GM19240 (cell line): ENCODE data around the gene PDGFA.

Experiments used
- DNase-seq: peaks from one replicate; pipeline ENCODE4 v3.0.0; 2011; ENCODE audit warnings: low spot score; ENCODE audit not compliant: insufficient read length

The PDGFA gene

GRCh38 chr7:537911-538634 is 18.4 kb upstream of the PDGFA start:
- DNase-seq: no peak

DNA sequence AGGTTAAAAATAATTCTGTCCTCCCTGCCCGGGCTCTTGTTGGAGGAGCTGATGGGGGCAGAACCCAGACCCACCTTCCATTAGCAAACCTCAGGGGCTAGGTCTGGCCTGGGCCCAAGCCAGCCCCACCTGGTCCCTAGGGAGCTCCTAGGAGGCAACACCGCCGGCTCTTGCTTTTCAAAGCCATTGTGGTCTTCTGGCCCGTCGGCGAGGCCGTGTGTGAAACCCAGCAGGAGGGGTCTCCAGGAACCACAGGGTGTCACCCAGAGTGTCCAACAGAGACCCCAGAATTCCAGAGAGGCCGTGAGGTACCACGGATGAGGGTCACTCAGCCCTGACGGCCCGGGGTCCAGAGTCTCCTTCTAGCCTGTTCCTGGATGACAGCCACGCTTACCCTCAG is 16.6 kb upstream of the PDGFA start:
- DNase-seq: no peak

DNA sequence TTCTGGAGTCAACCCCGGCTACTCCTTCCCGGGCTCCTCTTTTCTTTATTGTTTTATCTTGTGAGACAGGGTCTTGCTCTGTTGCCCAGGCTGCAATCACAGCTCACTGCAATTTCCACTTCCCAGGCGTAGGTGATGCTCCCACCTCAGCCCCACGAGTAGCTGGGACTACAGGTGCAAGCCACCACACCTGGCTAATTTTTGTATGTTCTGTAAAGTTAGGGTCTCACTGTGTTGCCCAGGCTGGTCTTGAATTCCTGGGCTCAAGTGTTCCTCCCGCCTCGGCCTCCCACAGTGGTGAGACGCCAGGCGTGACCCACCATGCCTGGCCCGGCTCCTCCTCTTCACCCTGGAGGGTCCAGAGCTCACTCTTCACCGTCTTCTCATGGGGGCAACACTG is 15.3 kb upstream of the PDGFA start:
- no peak for DNase-seq

DNA sequence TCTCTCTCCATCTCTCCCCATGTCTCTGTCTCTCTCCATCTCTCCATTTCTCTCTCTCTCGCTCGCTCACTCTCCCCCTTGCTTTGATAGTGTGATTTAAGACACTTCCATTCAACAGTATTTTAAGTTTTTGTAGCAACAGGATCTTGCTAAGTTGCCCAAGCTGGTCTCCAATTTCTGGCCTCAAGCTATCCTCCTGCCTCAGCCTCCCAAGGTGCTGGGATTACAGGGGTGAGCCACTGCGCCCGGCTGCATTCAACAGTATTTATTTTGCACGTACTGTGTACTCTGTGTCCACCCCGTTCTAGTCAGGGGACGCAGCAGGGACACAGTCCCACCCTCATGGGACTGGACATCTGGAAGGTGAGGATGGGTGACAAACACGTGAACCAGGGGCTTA is 14.4 kb upstream of the PDGFA start:
- DNase-seq: no peak

- no peak for DNase-seq
Measured at GRCh38 chr7:533266-533665, 13.6 kb upstream of the PDGFA start.

DNA sequence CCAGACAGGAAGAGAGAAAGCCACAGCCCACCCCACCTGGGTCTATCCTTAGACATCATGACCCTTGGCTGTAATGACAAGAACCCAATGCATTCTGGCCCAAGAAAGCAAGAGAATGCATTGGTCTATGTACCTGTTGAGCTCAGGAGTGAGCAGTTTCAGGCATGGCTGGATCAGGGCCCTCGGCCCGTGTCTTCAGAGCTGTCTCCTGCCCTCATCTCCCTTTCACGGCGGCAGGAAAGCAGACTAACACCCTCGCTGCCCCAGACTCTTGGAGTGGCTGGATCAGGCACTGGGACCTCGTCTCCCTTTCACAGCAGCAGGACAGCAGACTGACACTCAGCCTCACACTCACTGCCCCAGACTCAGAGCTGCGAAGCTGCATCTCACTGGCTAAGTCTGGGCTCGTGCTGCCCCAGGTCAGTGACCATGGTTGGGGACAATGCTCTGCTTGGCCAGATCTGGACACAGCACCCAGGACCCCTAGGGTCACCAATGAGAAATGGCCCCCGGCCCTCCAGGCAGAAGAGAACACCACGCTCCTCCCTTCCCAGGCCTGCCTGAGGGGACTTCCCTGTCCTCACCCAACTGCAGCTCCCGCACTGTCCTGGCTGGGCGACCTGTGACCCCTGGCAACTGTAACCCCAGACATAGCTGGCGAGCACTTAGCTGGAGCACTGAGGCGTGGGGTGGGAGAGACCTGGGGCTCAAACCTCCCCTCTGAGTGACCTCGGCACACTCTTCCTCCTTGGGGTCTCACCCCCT is 12.9 kb upstream of the PDGFA start:
- no peak for DNase-seq

DNA sequence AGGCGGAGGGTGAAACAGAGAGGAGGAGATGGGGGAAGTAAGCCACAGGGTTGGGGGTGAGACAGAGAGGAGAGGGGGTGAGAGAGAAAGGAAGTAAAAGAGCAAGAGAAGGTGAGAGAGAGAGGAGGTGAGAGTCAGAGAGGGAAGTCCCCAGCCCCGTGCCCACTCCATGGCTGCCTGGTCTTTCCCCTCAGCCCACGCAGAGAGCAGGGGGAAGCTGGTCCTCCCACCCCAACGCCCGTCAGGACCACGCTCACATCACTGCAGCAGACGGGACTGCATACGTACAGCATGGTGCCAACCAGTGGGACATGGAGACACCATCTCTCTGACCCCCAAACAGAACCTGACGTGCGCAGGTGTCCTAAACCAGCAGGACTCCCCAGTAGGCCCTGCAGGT is 12.1 kb upstream of the PDGFA start:
- DNase-seq: no peak

DNA sequence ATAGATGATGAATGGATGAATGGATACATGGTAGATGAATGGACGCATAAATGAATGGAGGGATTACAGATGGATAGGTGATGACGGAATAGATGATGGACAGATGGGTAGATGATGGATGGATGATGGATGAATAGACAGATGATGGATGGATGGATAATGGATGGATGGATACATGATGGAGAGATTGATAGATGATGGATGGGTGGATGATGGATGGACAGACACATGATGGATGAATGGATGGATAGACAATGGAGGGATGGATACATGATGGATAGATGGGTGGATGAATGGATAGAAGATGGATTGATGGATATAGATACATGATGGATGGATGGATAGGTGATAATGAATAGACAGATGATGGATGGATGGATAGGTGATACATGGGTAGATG is 8.8 kb upstream of the PDGFA start:
- DNase-seq: no peak

DNA sequence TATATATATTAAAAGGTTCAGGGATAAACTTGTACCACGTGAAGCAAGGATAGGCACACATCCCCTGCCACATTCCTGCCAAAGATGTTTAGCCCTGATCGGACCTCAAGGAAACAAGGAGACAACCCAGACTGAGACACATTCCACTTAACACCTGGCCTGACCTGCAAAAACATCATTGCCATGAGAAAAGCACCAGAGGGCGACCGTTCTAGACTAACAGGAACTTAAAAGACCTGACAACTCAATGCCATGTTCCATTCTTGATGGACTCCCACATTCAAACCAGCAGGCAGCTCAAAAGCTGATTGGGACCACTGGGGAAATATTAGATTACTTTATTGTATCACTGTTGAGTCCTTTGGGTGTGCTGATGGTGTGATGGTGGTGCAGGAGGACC is 8.1 kb upstream of the PDGFA start:
- DNase-seq: no peak

GRCh38 chr7:526460-527034 is 6.9 kb upstream of the PDGFA start:
- DNase-seq: no peak

- DNase-seq: no peak
Measured at GRCh38 chr7:525740-526139, 6.1 kb upstream of the PDGFA start.

- no peak for DNase-seq
Measured at GRCh38 chr7:524800-525199, 5.2 kb upstream of the PDGFA start.

GRCh38 chr7:523347-524336 is 4.0 kb upstream of the PDGFA start:
- DNase-seq: no peak

DNA sequence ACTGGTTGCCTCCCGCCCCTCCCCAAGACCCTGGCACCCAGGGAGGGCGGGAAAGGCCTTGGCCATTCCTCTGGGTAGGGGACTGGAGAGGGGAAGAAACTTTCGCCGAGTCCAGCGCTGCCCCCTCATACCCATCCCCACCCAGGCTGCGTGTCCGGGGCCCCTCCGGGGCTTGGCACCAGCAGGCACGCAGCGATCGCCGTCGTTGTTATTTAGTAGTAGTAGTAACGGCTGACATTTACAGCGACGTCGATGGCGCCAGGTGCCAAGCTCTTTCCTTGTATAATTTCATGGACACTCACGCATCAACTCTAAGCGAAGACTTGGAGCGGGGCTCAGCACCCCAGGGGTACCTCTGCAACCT is 3.3 kb upstream of the PDGFA start:
- DNase-seq: no peak

- no peak for DNase-seq
Measured at GRCh38 chr7:522071-522950, 2.7 kb upstream of the PDGFA start.

- DNase-seq: no peak
Measured at GRCh38 chr7:521221-522070, 1.8 kb upstream of the PDGFA start.

GRCh38 chr7:520503-521161 is 986 bp upstream of the PDGFA start:
- DNase-seq: no peak

GRCh38 chr7:518630-519483 is 789 bp downstream of the PDGFA start:
- DNase-seq: no peak
